ENCODE results near the gene SYNE1. TPM values are rescaled to one million over a fixed set of nuclear protein-coding genes. Genes with fewer than 3 reads are reported as not detected.

Gene SYNE1
- total and polyA plus RNA-seq, 2 of the 8 experiments (the other 6 are each of a cell fraction or from before 2014, with no cell fraction given), result 2.8 to 5.5 TPM

DNA sequence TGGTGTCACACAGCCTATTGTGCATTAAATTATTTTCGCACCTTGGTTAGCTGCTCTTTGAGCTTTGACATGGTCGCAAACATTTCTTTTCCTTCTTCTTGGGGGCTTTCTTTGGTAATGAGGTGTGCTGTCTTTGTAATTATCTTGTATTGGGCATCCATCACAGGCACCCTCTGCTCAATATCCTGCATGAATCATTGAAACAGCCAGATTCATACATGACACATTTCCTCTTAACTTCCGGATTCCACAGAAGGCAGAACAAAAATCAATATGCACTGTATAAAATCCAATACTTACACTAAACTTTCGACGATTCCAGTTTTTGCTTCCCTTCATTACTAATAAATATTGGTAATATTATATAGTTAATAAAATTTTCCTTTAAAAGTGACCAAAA is 175.6 kb downstream of the SYNE1 start:
- Histone ChIP-seq H3K56ac (replicated peaks; ENCODE audit: insufficient read length, low read depth, low read length) (no peak overlapping the region), H4K20me1 (replicated peaks in 1 of 2; ENCODE audit: control insufficient read depth in 1 of 2, insufficient read depth in 2 of 2, low read length in 2 of 2) (no peaks in the 10 kb centered on the region), H3K4me1 (replicated peaks in 1 of 4; ENCODE audit: control insufficient read depth in 3 of 4, insufficient read depth in 4 of 4, low read length in 3 of 4) (no peaks in the 10 kb centered on the region), H3K14ac (ENCODE audit: insufficient read length) (no peak overlapping the region), H4K5ac (ENCODE audit: insufficient read length, low read depth, low read length) (no peak overlapping the region), H3K9ac (replicated peaks in 1 of 4; ENCODE audit: extremely low read depth in 1 of 4, low read depth in 3 of 4, low read length in 3 of 4) (no peak overlapping the region), H3K23me2 (ENCODE audit: low read depth, low read length) (no peaks in the 10 kb centered on the region), H2BK120ac (replicated peaks; ENCODE audit: low read depth, low read length) (no peak overlapping the region), H2AFZ (ENCODE audit: low read length) (no peak overlapping the region), H3K4me2 (ENCODE audit: insufficient read depth in 1 of 2, low read depth in 2 of 2, low read length in 2 of 2) (no peak overlapping the region), H3K36me3 (ENCODE audit: control insufficient read depth in 2 of 4, insufficient read depth in 4 of 4, low read length in 3 of 4) (no peaks in the 10 kb centered on the region), H3K23ac (ENCODE audit: insufficient read length) (no peak overlapping the region), H2BK12ac (ENCODE audit: low read depth, low read length) (no peak overlapping the region), H3K4ac (replicated peaks; ENCODE audit: insufficient read length, low read depth, low read length) (no peak overlapping the region), H3K4me3 (ENCODE audit: extremely low read depth in 1 of 4, insufficient read depth in 2 of 4, low read depth in 3 of 4, low read length in 4 of 4) (no peak overlapping the region), H3K9me3 (ENCODE audit: insufficient read depth in 2 of 2, low read depth in 1 of 2, low read length in 1 of 2) (no peaks in the 10 kb centered on the region), H2BK20ac (ENCODE audit: low read length) (no peak overlapping the region), H2BK5ac (ENCODE audit: low read depth, low read length) (no peak overlapping the region), H2BK15ac (ENCODE audit: low read length) (no peak overlapping the region), H4K91ac (replicated peaks; ENCODE audit: insufficient read length, low read length) (no peak overlapping the region), H3K79me1 (ENCODE audit: low read depth, low read length) (no peaks in the 10 kb centered on the region), H3K27ac (ENCODE audit: low read depth, low read length) (no peak overlapping the region), H3K18ac (ENCODE audit: extremely low read depth, low read length) (no peak overlapping the region), H3K27me3 (replicated peaks in 1 of 4; ENCODE audit: control insufficient read depth in 3 of 4, extremely low read depth in 1 of 4, insufficient read depth in 3 of 4, low read length in 3 of 4) (no peaks in the 10 kb centered on the region), H3K79me2 (ENCODE audit: control insufficient read depth in 1 of 2, insufficient read depth in 2 of 2, low read length in 2 of 2) (no peaks in the 10 kb centered on the region), H4K8ac (ENCODE audit: extremely low read depth, insufficient read depth, low read length) (no peak overlapping the region), H2AK5ac (ENCODE audit: low read depth, low read length) (no peak overlapping the region)
- DNase-seq (ENCODE audit: low read depth in 1 of 2, low spot score in 2 of 2), result no peak
- ChIA-PET POLR2A (ENCODE audit: partially characterized antibody) (no interaction called here), CTCF (ENCODE audit: partially characterized antibody) (no interaction called here)
- TF ChIP-seq SAP30 (IDR thresholded peaks at IDR 0.05; ENCODE audit: insufficient read depth, insufficient replicate concordance, low read length) (no peak), CBX8 (IDR thresholded peaks at IDR 0.05; ENCODE audit: borderline replicate concordance, low read depth, low read length) (no peak), RAD21 (IDR thresholded peaks at IDR 0.05 in 1 of 2, conservative IDR thresholded peaks at IDR 0.05 in 1 of 2; ENCODE audit: low read depth in 2 of 2, low read length in 2 of 2) (no peak), RNF2 (IDR thresholded peaks at IDR 0.05; ENCODE audit: borderline replicate concordance, low read depth, low read length, missing control alignments, poor library complexity, severe bottlenecking) (no peak), TAF1 (IDR thresholded peaks at IDR 0.05; ENCODE audit: low read depth, low read length) (no peak), JUND (IDR thresholded peaks at IDR 0.05; ENCODE audit: low read length) (no peak), RFX5 (IDR thresholded peaks at IDR 0.05; ENCODE audit: borderline replicate concordance, low read depth, low read length) (no peak), E2F6 (IDR thresholded peaks at IDR 0.05) (no peak), EP300 (IDR thresholded peaks at IDR 0.05; ENCODE audit: borderline replicate concordance in 1 of 2, low read depth in 2 of 2, low read length in 2 of 2) (no peak), SP1 (IDR thresholded peaks at IDR 0.05; ENCODE audit: low read depth, low read length) (no peak), EZH2 (IDR thresholded peaks at IDR 0.05; ENCODE audit: low read depth, low read length, severe bottlenecking) (no peak), CREB1 (IDR thresholded peaks at IDR 0.05) (no peak)
- FAIRE-seq, result no peak
- WGBS, 2 experiments (ENCODE audit: extremely low coverage in 1 of 2, insufficient coverage in 1 of 2, insufficient read length in 1 of 2, insufficient replicate concordance in 2 of 2, low coverage in 1 of 2, low lambda C conversion rate in 2 of 2, missing lambda C conversion rate in 1 of 2), result 71% methylated on average over 5 of the region's 5 CpGs; no CpG with 5 or more reads in 1 of the 2 experiments

All from H1 (cell line).